HUES64 (cell line): ENCODE measurements around the gene GIMAP7.

Experiments used
- H3K27ac ChIP-seq: 2 replicates; pipeline ENCODE4 v1.7.0; 2013; ENCODE audit warnings: low read depth, low read length, inconsistent platforms
- H3K27me3 ChIP-seq: 2 replicates; pipeline ENCODE4 v1.6.1; 2013; ENCODE audit warnings: mild to moderate bottlenecking, low read length; ENCODE audit not compliant: insufficient read depth
- H3K36me3 ChIP-seq: 2 replicates; pipeline ENCODE4 v1.6.1; 2013; ENCODE audit warnings: mild to moderate bottlenecking, low read length; ENCODE audit not compliant: insufficient read depth
- H3K4me1 ChIP-seq: 2 replicates; pipeline ENCODE4 v1.6.1; 2013; ENCODE audit warnings: mild to moderate bottlenecking, low read length, moderate library complexity; ENCODE audit not compliant: insufficient read depth
- H3K4me3 ChIP-seq: 2 replicates; pipeline ENCODE4 v1.5.1; 2013; ENCODE audit warnings: mild to moderate bottlenecking, low read length, moderate library complexity
- H3K9ac ChIP-seq: 2 replicates; pipeline ENCODE4 v1.6.1; 2013; ENCODE audit warnings: mild to moderate bottlenecking, low read depth, low read length
- H3K9me3 ChIP-seq: 2 replicates; pipeline ENCODE4 v1.6.1; 2013; ENCODE audit warnings: low read depth, low read length; ENCODE audit not compliant: insufficient read depth
- WGBS: fragments of 150-250, 120-280 bp; methylation state at CpG from one replicate; pipeline ENCODE4 v1.1.7; 2013; ENCODE audit warnings: missing lambda C conversion rate; 5-methylcytosine and 5-hydroxymethylcytosine counted together

The GIMAP7 gene

DNA sequence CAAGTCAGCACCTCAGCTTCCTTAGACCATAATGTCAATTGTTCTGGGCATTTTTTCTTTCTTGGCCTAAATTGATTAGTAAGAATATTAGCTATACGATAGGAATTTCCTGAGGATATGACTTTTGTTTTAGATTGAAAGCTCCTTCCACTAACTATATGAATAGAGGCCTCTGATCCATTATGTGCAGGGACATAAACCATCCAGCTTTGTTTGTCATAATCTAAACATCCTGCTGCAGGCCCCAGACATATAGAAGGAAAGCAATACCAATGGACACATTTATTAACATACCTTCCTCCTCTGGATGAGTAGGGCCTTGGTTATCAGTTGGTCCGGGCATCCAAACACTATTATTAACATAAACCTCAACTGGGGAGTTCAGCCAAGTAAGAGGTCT lies 48.2 kb downstream of the GIMAP7 start:
- peaks cover 24% of the 10 kb centered on the region for H3K9me3 ChIP-seq
- H3K9ac ChIP-seq: no peak overlapping the region
- no peaks in the 10 kb centered on the region for H3K36me3 ChIP-seq
- peaks cover 41% of the 10 kb centered on the region for H3K4me1 ChIP-seq
- WGBS: no CpG with 5 or more reads among the region's 2 CpGs
- no peak overlapping the region for H3K27ac ChIP-seq
- H3K4me3 ChIP-seq: no peak overlapping the region
- no peaks in the 10 kb centered on the region; the same call in 1 of the 2 replicates for H3K27me3 ChIP-seq

DNA sequence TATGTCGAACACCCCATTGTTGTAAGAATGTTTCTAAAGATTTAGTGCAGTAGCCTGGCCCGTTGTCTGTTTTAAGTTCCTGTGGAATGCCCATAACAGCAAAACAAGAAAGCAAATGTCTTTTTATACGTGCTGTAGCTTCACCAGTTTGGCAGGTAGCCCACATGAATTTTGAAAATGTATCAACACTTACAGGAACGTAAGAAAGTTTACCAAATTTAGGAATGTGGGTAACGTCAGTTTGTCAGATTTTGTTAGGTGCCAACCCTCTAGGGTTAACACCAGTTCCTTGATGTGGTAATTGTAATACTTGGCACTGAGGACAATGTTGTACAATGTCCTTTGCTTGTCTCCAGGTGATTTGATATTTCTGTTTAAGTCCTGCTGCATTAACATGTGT lies 49.3 kb downstream of the GIMAP7 start:
- Histone ChIP-seq H3K4me1 (peaks cover 41% of the 10 kb centered on the region), H3K9me3 (peaks cover 15% of the 10 kb centered on the region), H3K27me3 (no peaks in the 10 kb centered on the region; the same call in 1 of the 2 replicates), H3K9ac (no peak overlapping the region), H3K4me3 (no peak overlapping the region), H3K27ac (no peak overlapping the region), H3K36me3 (no peaks in the 10 kb centered on the region)
- 87% methylated on average over 5 of the region's 5 CpGs for WGBS

DNA sequence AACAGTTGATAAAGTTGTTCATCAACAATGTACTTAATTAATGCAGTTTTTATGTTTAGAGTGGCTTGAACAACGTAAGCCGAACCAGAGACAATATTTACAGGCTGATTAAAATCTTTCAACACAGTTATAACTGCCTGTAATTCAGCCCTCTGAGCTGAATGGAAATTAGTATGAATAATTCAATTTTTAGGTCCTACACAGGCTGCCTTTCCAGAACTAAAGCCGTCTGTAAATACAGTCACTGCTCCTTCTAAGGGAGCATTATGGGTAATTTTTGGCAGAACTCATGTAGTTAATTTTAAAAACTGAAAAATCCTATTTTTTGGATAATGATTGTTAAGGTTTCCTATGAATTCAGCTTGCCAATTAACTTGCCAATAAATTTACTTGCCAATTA lies 49.9 kb downstream of the GIMAP7 start:
- peaks cover 10% of the 10 kb centered on the region for H3K9me3 ChIP-seq
- peaks cover 41% of the 10 kb centered on the region for H3K4me1 ChIP-seq
- H3K9ac ChIP-seq: no peak overlapping the region
- no peak overlapping the region for H3K4me3 ChIP-seq
- H3K27me3 ChIP-seq: no peaks in the 10 kb centered on the region; the same call in 1 of the 2 replicates
- WGBS: 94% methylated on average over 1 of the region's 3 CpGs
- H3K36me3 ChIP-seq: no peaks in the 10 kb centered on the region
- no peak overlapping the region for H3K27ac ChIP-seq

DNA sequence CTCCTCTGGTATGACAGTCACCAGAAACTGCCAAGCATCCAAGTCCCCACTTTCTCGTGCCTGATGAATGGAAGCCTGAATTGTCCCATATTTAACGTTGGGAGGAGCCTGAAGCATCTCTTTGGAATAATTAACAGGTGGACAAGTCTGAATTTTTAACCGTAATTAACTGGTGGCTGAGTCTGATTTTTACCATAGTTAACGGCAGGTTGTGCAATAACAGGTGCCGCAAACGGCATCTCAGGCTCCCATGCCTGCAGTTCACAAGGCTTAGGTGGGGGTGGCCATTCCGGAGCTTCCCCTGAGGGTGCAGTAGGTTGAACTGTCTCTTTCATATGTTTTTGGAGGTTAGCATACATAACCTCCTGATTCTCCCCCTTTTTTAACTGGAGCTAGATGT lies 50.6 kb downstream of the GIMAP7 start:
- Histone ChIP-seq H3K27ac (no peak overlapping the region), H3K4me1 (peaks cover 41% of the 10 kb centered on the region), H3K4me3 (no peak overlapping the region), H3K27me3 (no peaks in the 10 kb centered on the region; the same call in 1 of the 2 replicates), H3K36me3 (no peaks in the 10 kb centered on the region), H3K9me3 (peaks cover 7% of the 10 kb centered on the region), H3K9ac (no peak overlapping the region)
- WGBS: 85% methylated on average over 7 of the region's 7 CpGs

DNA sequence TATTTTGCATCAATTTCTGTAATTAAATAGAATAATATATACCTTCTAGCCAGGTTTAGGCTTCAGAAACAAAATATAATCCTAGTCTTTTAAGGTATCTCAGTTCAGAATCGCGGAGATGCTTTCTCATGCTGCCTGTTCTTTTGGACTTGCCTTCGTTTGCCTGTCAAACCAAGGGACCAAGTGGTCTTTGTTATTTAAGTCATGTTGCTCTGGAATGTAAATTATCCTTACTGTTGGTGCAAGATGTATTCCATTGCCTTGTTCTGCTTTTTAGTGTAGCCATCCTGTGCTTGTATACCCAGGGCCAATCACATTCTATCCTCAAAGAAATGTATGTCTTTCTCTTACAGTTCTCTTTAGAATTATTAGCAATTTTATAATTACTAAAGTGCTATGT lies 51.5 kb downstream of the GIMAP7 start:
- H3K9me3 ChIP-seq: peaks cover under 1% of the 10 kb centered on the region; the same call in 1 of the 2 replicates
- no peaks in the 10 kb centered on the region; the same call in 1 of the 2 replicates for H3K27me3 ChIP-seq
- peaks cover 41% of the 10 kb centered on the region for H3K4me1 ChIP-seq
- H3K36me3 ChIP-seq: no peaks in the 10 kb centered on the region
- no peak overlapping the region for H3K27ac ChIP-seq
- H3K9ac ChIP-seq: no peak overlapping the region
- peak overlapping the region; percentile 24; the same call in 1 of the 2 replicates for H3K4me3 ChIP-seq
- 25% methylated on average over 3 of the region's 3 CpGs for WGBS

DNA sequence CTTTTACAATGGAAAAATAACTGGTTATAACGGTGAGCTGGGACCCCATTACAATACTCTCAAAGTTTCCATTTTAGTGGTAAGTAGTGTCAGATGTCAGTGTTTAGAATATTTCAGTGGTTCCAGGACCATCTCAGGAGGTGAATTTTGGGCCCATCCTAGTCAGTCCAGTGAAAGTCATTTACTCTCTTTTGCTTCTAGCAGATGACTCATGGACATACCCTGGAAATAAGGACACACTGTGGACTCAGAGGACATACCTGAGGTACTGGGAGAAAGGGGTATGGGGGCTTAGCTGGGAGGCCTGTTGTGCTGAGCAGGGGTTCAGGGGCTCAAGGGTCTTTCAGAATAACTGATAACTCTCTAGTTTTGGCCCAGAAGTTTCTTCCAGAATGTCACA lies 51.9 kb downstream of the GIMAP7 start:
- Histone ChIP-seq H3K27ac (no peak overlapping the region), H3K36me3 (no peaks in the 10 kb centered on the region), H3K4me1 (peaks cover 41% of the 10 kb centered on the region), H3K27me3 (no peaks in the 10 kb centered on the region; the same call in 1 of the 2 replicates), H3K4me3 (no peak overlapping the region), H3K9ac (no peak overlapping the region), H3K9me3 (no peaks in the 10 kb centered on the region)
- WGBS: no CpG with 5 or more reads among the region's 1 CpG

DNA sequence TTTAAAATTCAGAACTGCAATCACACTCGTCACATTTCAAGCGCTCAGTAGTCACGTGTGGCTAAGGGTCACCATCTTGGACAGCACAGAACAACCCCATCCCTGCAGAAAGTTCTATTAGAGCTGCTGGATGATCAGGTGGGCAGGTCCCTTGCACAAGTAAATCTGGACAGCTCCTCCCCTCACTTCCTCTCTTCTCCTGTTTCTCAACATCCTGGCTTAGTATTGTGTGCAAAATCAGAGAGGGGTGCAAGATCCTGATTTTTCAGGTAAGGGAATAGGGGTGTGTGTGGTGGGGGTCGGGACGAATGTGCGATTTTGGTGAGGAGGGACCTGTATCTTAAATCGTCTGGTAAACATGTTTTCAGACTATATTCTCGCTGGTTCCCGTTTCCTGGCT lies 52.5 kb downstream of the GIMAP7 start, which contains the start of gene GIMAP4:
GIMAP4 (plus strand) TSS at position 222 of the 400 bp plus-strand sequence. CDS start 2,512 bp downstream, outside the sequence.
- H3K9ac ChIP-seq: no peak within 1 kb of the TSS
- WGBS: 91% methylated on average over 9 of the region's 9 CpGs
- no peak within 1 kb of the TSS; the same call in 1 of the 2 replicates for H3K4me3 ChIP-seq
- no peaks in the 10 kb centered on the region for H3K9me3 ChIP-seq
- no peak within 1 kb of the TSS for H3K27ac ChIP-seq
- H3K36me3 ChIP-seq: no peaks in the 10 kb centered on the region
- H3K27me3 ChIP-seq: no peaks in the 10 kb centered on the region; the same call in 1 of the 2 replicates
- peaks cover 41% of the 10 kb centered on the region for H3K4me1 ChIP-seq

DNA sequence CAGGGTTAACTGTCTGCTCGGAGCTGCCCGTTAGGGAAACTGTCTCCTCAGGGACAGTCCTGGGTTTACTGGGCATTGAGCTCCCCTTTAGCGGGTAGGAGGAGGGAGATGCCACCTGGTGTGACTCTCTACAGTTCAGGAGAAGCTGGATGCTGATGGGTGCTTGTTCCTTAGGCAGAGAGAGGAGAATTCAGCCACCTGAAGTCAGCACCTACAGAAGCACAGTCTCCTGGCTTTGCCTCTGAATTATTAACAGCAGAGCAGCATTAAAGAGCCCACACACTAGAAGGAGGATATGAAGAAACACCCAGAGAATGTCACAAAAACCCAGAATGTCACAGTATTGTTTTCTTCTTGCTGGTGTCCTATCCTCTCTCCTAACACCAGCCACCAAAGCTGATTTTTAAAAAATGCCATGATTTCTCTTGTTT lies 53.2 kb downstream of the GIMAP7 start:
- H3K27ac ChIP-seq: no peak overlapping the region
- H3K9me3 ChIP-seq: no peaks in the 10 kb centered on the region
- H3K4me1 ChIP-seq: peaks cover 41% of the 10 kb centered on the region
- no peaks in the 10 kb centered on the region for H3K36me3 ChIP-seq
- no peak overlapping the region for H3K4me3 ChIP-seq
- H3K27me3 ChIP-seq: no peaks in the 10 kb centered on the region; the same call in 1 of the 2 replicates
- WGBS: 88% methylated on average over 3 of the region's 3 CpGs
- no peak overlapping the region for H3K9ac ChIP-seq

DNA sequence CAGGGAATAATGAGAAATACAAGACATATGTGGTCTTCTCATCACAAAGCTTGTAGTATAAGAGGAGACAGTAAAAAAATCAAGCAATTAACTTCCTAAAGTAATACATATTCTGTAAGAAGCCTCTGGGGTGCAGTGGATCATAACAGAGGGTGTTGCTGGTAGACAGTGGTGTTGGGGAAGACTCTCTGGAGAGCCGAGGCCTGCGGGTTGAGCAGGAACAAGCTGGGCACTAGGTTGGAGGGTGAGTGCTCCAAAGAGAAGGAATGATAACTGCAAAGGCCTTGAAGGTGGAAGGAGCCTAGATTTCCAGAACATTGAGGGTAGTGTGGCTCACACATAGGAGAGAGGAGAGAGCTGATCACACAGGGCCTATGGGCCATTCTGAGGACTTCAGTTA lies 54.0 kb downstream of the GIMAP7 start:
- Histone ChIP-seq H3K4me3 (no peak overlapping the region), H3K9ac (no peak overlapping the region), H3K27me3 (no peaks in the 10 kb centered on the region; the same call in 1 of the 2 replicates), H3K27ac (no peak overlapping the region), H3K4me1 (peaks cover 35% of the 10 kb centered on the region), H3K9me3 (no peaks in the 10 kb centered on the region), H3K36me3 (no peaks in the 10 kb centered on the region)
- 96% methylated on average over 2 of the region's 2 CpGs for WGBS

DNA sequence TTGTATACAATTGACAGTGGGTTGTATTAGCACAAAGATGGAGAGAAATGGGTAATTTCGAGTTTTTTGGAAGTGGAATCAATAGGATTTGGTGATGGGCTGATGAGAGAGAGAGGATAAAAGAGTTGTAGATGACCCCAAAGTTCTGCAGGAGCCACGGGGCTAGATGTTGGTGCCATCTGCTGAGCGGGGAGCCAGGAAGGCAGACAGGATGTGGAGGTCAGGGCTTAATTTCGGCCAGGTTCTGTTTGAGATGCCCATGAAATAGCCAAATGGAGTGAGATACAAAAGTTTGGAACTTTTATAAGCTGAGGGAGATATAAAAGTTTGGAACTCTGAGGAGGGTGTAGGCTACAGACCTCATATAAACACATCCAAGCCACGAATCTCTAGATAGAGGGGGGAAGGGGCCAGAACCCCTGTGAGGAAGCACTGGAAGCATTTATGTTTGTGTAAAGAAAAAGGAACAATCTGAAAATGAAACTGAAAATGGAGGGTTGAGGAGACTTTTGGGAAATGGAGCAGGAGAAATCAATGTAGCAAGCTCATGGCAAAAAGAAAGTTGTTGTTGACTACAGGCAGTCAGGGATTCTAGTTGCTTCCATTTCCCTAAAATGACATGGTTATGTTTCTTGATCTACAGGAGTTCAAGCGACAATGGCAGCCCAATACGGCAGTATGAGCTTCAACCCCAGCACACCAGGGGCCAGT lies 54.7 kb downstream of the GIMAP7 start:
- Histone ChIP-seq H3K4me1 (peaks cover 30% of the 10 kb centered on the region), H3K9ac (no peak overlapping the region), H3K36me3 (no peaks in the 10 kb centered on the region), H3K4me3 (no peak overlapping the region), H3K27me3 (no peaks in the 10 kb centered on the region; the same call in 1 of the 2 replicates), H3K9me3 (no peaks in the 10 kb centered on the region), H3K27ac (no peak overlapping the region)
- 89% methylated on average over 7 of the region's 7 CpGs for WGBS
